ENCODE results near the gene MRGPRE. TPM values are rescaled to one million over a fixed set of nuclear protein-coding genes. Genes with fewer than 3 reads are reported as not detected.

The MRGPRE gene
- total and polyA plus RNA-seq, 4 donors, result 0.23 TPM; not detected in 3

GRCh38 chr11:3245071-3245470 is 12.9 kb upstream of the MRGPRE start (continued):
- no peak for TF ChIP-seq MAX (IDR thresholded peaks at IDR 0.05)

GRCh38 chr11:3243880-3244279 is 11.7 kb upstream of the MRGPRE start:
- Histone ChIP-seq H3K9me3 (ENCODE audit: control insufficient read depth in 4 of 4, low read length in 3 of 4) (no peaks in the 10 kb centered on the region), H3K4me1 (ENCODE audit: control insufficient read depth in 4 of 4, insufficient read depth in 4 of 4, low read length in 3 of 4) (no peaks in the 10 kb centered on the region), H3K36me3 (ENCODE audit: control insufficient read depth in 4 of 4, insufficient read depth in 3 of 4, low read depth in 1 of 4, low read length in 3 of 4) (no peaks in the 10 kb centered on the region), H3K27me3 (ENCODE audit: control insufficient read depth in 4 of 4, insufficient read depth in 4 of 4, low read length in 3 of 4) (no peaks in the 10 kb centered on the region), H3K4me3 (ENCODE audit: low read depth in 1 of 3, low read length in 3 of 3) (no peak overlapping the region), H3K9ac (ENCODE audit: low read depth in 1 of 2, low read length in 2 of 2) (no peak overlapping the region), H3K27ac (ENCODE audit: low read depth in 1 of 2, low read length in 2 of 2) (no peak overlapping the region)
- TF ChIP-seq ZBTB33 (IDR thresholded peaks at IDR 0.05) (no peak), REST (IDR thresholded peaks at IDR 0.05) (no peak), ATF3 (IDR thresholded peaks at IDR 0.05) (no peak), EGR1 (IDR thresholded peaks at IDR 0.05; ENCODE audit: low read depth in 2 of 2) (no peak), MAX (IDR thresholded peaks at IDR 0.05) (no peak), GABPA (IDR thresholded peaks at IDR 0.05 in 1 of 2, conservative IDR thresholded peaks at IDR 0.05 in 1 of 2) (no peak), RAD21 (IDR thresholded peaks at IDR 0.05) (no peak), CTCF (IDR thresholded peaks at IDR 0.05; ENCODE audit: low read depth, low read length, missing input control) (no peak), RXRA (IDR thresholded peaks at IDR 0.05) (no peak), SP1 (IDR thresholded peaks at IDR 0.05) (no peak), JUND (IDR thresholded peaks at IDR 0.05) (no peak), FOXA2 (IDR thresholded peaks at IDR 0.05) (no peak), NR2F2 (IDR thresholded peaks at IDR 0.05) (no peak), FOXA1 (IDR thresholded peaks at IDR 0.05) (no peak), HNF4A (conservative IDR thresholded peaks at IDR 0.05) (no peak), TAF1 (conservative IDR thresholded peaks at IDR 0.05) (no peak), HNF4G (IDR thresholded peaks at IDR 0.05) (no peak), YY1 (IDR thresholded peaks at IDR 0.05) (no peak)
- 78% methylated on average over 1 of the region's 1 CpG for WGBS
- no peak for DNase-seq (ENCODE audit: low spot score)
